A549 (cell line): ENCODE results near the gene ZC3H12C. TPM values are rescaled to one million over a fixed set of nuclear protein-coding genes. Genes with fewer than 3 reads are reported as not detected.

Experiments
- ATAC-seq, 2 experiments: fragments of 200-7000 bp in 1 of 2; fragments of >200 bp in 1 of 2; cut with Nextera tagmentation in 1 of 2; cut with Tn5 transposase in 1 of 2; 3 replicates each; pipeline versions ENCODE4 v1.8.0 to v1.9.1; 2018 to 2020; ENCODE audit warnings: mild to moderate bottlenecking in 1 of 2, moderate library complexity in 1 of 2
- CTCF ChIA-PET: fragments of 300-600 bp; sonication (Branson Sonifier 250); formaldehyde crosslinking; extraction: SDS; loops from one replicate; lab custom pipeline; 2021; ENCODE audit warnings: antibody characterized with exemption, inconsistent platforms; lab: Yijun Ruan, JAX
- POLR2A ChIA-PET: fragments of 350-600 bp; formaldehyde crosslinking; extraction: SDS; loops from one replicate; lab custom pipeline; 2021; ENCODE audit warnings: antibody characterized with exemption, inconsistent platforms; lab: Yijun Ruan, JAX
- DNase-seq, 2 experiments: peaks; one replicate each; pipeline versions ENCODE4 v3.0.0 to v3.0.0-alpha.2; 2011 to 2016; ENCODE audit warnings: low read depth in 1 of 2, low spot score in 1 of 2
- FAIRE-seq: peaks from 2 replicates; lab custom pipeline; 2011; peaks lifted over from hg19 to GRCh38; lab: Jason Lieb, UNC
- H3K27ac ChIP-seq, 2 experiments: fragments of >200 bp; sonication (Bioruptor Twin); formaldehyde crosslinking; 3 replicates each; pipeline ENCODE4 v1.5.1; 2016 to 2017
- H3K4me1 ChIP-seq: fragments of >200 bp; sonication (Bioruptor Twin); formaldehyde crosslinking; 3 replicates; pipeline ENCODE4 v1.6.1; 2016
- H3K4me2 ChIP-seq: fragments of >200 bp; sonication (Bioruptor Twin); formaldehyde crosslinking; 3 replicates; pipeline ENCODE4 v1.6.1; 2016
- H3K4me3 ChIP-seq: fragments of >200 bp; sonication (Bioruptor Twin); formaldehyde crosslinking; 3 replicates; pipeline ENCODE4 v1.5.1; 2016
- H3K9me3 ChIP-seq: fragments of >200 bp; sonication (Bioruptor Twin); formaldehyde crosslinking; 3 replicates; pipeline ENCODE4 v1.6.1; 2016
- ATOH8 ChIP-seq: fragments of 250-450 bp; sonication (Bioruptor Pico); IDR thresholded peaks from 2 replicates; pipeline ENCODE4 v1.5.0; 2020; ENCODE audit warnings: low read depth, mild to moderate bottlenecking, moderate library complexity
- CBX8 ChIP-seq: fragments of 200-600 bp; sonication (generic); IDR thresholded peaks from 2 replicates; pipeline ENCODE4 v1.6.1; 2016
- CHD2 ChIP-seq: fragments of 150-350 bp; IDR thresholded peaks from 2 replicates; pipeline ENCODE4 v1.6.1; 2014; ENCODE audit warnings: low read length; ENCODE audit not compliant: partially characterized antibody
- CTCF ChIP-seq: fragments of >200 bp; sonication (Bioruptor Twin); formaldehyde crosslinking; IDR thresholded peaks from 3 replicates; pipeline ENCODE4 v1.5.1; 2016
- ELK1 ChIP-seq: fragments of 150-350 bp; IDR thresholded peaks from 2 replicates; pipeline ENCODE4 v1.6.1; 2014; ENCODE audit warnings: low read depth, mild to moderate bottlenecking, low read length
- EP300 ChIP-seq, 2 experiments: fragments of >200 bp; sonication (Bioruptor Twin); formaldehyde crosslinking; IDR thresholded peaks; 2 replicates in 1 of 2; 3 replicates in 1 of 2; pipeline ENCODE4 v1.6.1; 2016 to 2017
- ESRRA ChIP-seq: fragments of 150-350 bp; IDR thresholded peaks from 2 replicates; pipeline ENCODE4 v1.6.1; 2014; ENCODE audit warnings: mild to moderate bottlenecking, low read length, borderline replicate concordance
- FOSB ChIP-seq: fragments of 250-450 bp; sonication (Bioruptor Pico); IDR thresholded peaks from 2 replicates; pipeline ENCODE4 v1.5.0; 2020; ENCODE audit warnings: mild to moderate bottlenecking, moderate library complexity
- FOSL2 ChIP-seq, 2 experiments: fragments of 450-650 bp in 1 of 2; fragments of >200 bp in 1 of 2; sonication (Bioruptor Twin) in 1 of 2; formaldehyde crosslinking; IDR thresholded peaks; 2 replicates each; pipeline versions ENCODE4 v1.5.0 to v1.6.1; 2016 to 2020; ENCODE audit warnings: mild to moderate bottlenecking in 1 of 2, moderate library complexity in 1 of 2
- FOXS1 ChIP-seq: fragments of 250-450 bp; sonication (Bioruptor Pico); IDR thresholded peaks from 2 replicates; pipeline ENCODE4 v1.5.0; 2020; ENCODE audit warnings: mild to moderate bottlenecking, moderate library complexity
- HOXA7 ChIP-seq: fragments of 250-450 bp; sonication (Bioruptor Pico); IDR thresholded peaks from 2 replicates; pipeline ENCODE4 v1.5.0; 2020; ENCODE audit warnings: mild to moderate bottlenecking, moderate library complexity
- JUN ChIP-seq, 2 experiments: fragments of >200 bp; sonication (Bioruptor Twin); formaldehyde crosslinking; IDR thresholded peaks; 2 replicates in 1 of 2; 3 replicates in 1 of 2; pipeline ENCODE4 v1.6.1; 2016 to 2017
- JUNB ChIP-seq: fragments of >200 bp; sonication (Bioruptor Twin); formaldehyde crosslinking; IDR thresholded peaks from 2 replicates; pipeline ENCODE4 v1.6.1; 2016
- MAX ChIP-seq: IDR thresholded peaks from 2 replicates; pipeline ENCODE4 v1.6.1; 2012
- NFE2L2 ChIP-seq: fragments of 150-350 bp; conservative IDR thresholded peaks from 2 replicates; pipeline ENCODE4 v1.6.1; 2014; ENCODE audit warnings: low read length
- NPAS2 ChIP-seq: fragments of 250-450 bp; sonication (Bioruptor Pico); IDR thresholded peaks from 2 replicates; pipeline ENCODE4 v1.8.0; 2022; ENCODE audit warnings: mild to moderate bottlenecking, moderate library complexity, borderline replicate concordance
- NR3C1 ChIP-seq: fragments of >200 bp; sonication (Bioruptor Twin); formaldehyde crosslinking; IDR thresholded peaks from 3 replicates; pipeline ENCODE4 v1.6.1; 2017
- RARB ChIP-seq: fragments of 250-450 bp; sonication (Bioruptor Pico); IDR thresholded peaks from 2 replicates; pipeline ENCODE4 v1.8.0; 2021; ENCODE audit warnings: mild to moderate bottlenecking, moderate library complexity
- RNF2 ChIP-seq: fragments of 200-600 bp; sonication (generic); IDR thresholded peaks from 2 replicates; pipeline ENCODE4 v1.6.1; 2016; ENCODE audit warnings: low read depth, mild to moderate bottlenecking, antibody characterized with exemption, moderate library complexity, borderline replicate concordance
- SMC3 ChIP-seq: fragments of >200 bp; sonication (Bioruptor Twin); formaldehyde crosslinking; IDR thresholded peaks from 3 replicates; pipeline ENCODE4 v1.6.1; 2018; ENCODE audit warnings: inconsistent platforms
- USF2 ChIP-seq: fragments of 450-650 bp; IDR thresholded peaks from 2 replicates; pipeline ENCODE4 v1.6.1; 2014; ENCODE audit warnings: antibody characterized with exemption
- ZSCAN20 ChIP-seq: fragments of 250-450 bp; sonication (Bioruptor Pico); IDR thresholded peaks from 2 replicates; pipeline ENCODE4 v1.8.0; 2022; ENCODE audit warnings: mild to moderate bottlenecking, moderate library complexity
- WGBS: methylation state at CpG from one replicate; pipeline ENCODE4 v1.1.6; 2017; ENCODE audit errors: missing lambda C conversion rate; 5-methylcytosine and 5-hydroxymethylcytosine counted together
- polyA plus RNA-seq, 4 experiments: library from polyadenylated mRNA; depleted of rRNA in 3 of 4; stranded (reverse); fragments of >200 nt; fragmentation: RNase III in 1 of 4; extraction: RNeasy Plus Mini Kit Qiagen cat#74134 plus additional on column Dnase treatment in 1 of 4; gene quantifications; 2 replicates in 3 of 4; 3 replicates in 1 of 4; pipeline ENCODE4 v1.2.3, GENCODE V29; 2011 to 2017

The ZC3H12C gene
- polyA plus RNA-seq, 2 of the 4 experiments (the other 2 are of a cell fraction) = 3.1 to 12.4 TPM

GRCh38 chr11:110113505-110113904 is 20.3 kb downstream of the ZC3H12C start:
- DNase-seq (no peak), ATAC-seq (no peak), FAIRE-seq (no peak)
- H3K4me2 ChIP-seq = no peak overlapping the region
- ChIA-PET POLR2A (no interaction called here), CTCF (interaction anchor here (1.6 kb wide), 1 partner anchor 20 kb away, joined by 4 read pairs; the partner anchor contains the start of gene ZC3H12C)
- no peak overlapping the region for H3K4me3 ChIP-seq
- no peaks in the 10 kb centered on the region for H3K9me3 ChIP-seq
- H3K27ac ChIP-seq = no peak overlapping the region
- H3K4me1 ChIP-seq = no peaks in the 10 kb centered on the region
- TF ChIP-seq USF2 (no peak), JUNB (no peak), RARB (CRISPR knock-in tag) (no peak), EP300 (IDR thresholded peaks at IDR 0.05) (no peak), NFE2L2 (no peak), FOSB (CRISPR knock-in tag) (no peak), RNF2 (no peak), NPAS2 (CRISPR knock-in tag) (no peak), ESRRA (no peak), SMC3 (no peak), CHD2 (no peak), ATOH8 (CRISPR knock-in tag) (no peak), JUN (IDR thresholded peaks at IDR 0.05) (no peak), NR3C1 (no peak), HOXA7 (CRISPR knock-in tag) (no peak), ELK1 (no peak), MAX (no peak), CBX8 (no peak), FOSL2 (IDR thresholded peaks at IDR 0.05) (no peak), FOSL2 (CRISPR knock-in tag; IDR thresholded peaks at IDR 0.05) (no peak), FOXS1 (no peak)
- TF ChIP-seq, all 56 proteins: peak for 0

- Histone ChIP-seq H3K4me1 (no peaks in the 10 kb centered on the region), H3K9me3 (no peaks in the 10 kb centered on the region), H3K27ac (no peak overlapping the region), H3K4me3 (no peak overlapping the region), H3K4me2 (no peak overlapping the region)
- ChIA-PET POLR2A (interaction anchor here (1.2 kb wide), 1 partner anchor 21 kb away, joined by 4 read pairs; no protein-coding TSS in a partner anchor), CTCF (interaction anchor here (1.6 kb wide), 1 partner anchor 21 kb away, joined by 4 read pairs; the partner anchor contains the start of gene ZC3H12C)
- DNase-seq = no peak
- TF ChIP-seq CTCF (no peak), ZSCAN20 (CRISPR knock-in tag) (no peak)
- FAIRE-seq = no peak
- WGBS = 95% methylated on average over 4 of the region's 4 CpGs
- ATAC-seq = no peak
These were observed 20.8 kb downstream of the ZC3H12C start for GRCh38 chr11:110113973-110114372.
